ENCODE results near the gene SMIM13. TPM values are rescaled to one million over a fixed set of nuclear protein-coding genes. Genes with fewer than 3 reads are reported as not detected.

SMIM13 gene
- polyA plus RNA-seq, 2 donors = 2.1 to 2.9 TPM

DNA sequence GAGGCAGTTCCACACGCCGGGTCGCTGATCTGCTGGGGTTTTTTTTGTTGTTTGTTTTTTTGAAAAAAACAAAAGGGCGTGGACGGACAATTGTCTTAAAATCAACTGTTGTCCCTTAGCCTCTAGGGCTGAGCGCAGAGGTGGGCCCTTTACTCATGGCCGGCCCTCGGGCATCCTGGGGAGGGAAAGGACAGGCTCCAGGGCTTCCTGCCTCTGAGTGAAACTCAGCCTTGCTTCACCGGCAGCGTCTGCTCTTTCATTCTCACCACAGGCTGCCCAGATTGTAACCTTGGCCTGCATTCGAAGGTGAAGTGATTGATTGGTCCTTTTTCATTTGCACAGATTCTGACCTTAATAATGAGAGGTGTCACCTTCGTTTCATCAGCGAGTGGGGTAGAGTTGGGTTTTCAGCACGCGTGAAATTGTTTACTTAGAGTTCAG, 797 bp downstream of the SMIM13 start:
- Histone ChIP-seq H3K4me3 (ENCODE audit: low read depth in 1 of 2, low read length in 2 of 2) (peak overlapping the region; percentile 88 to 100), H3K4me1 (ENCODE audit: control insufficient read depth in 2 of 2, insufficient read depth in 2 of 2, low read length in 1 of 2) (no peaks in the 10 kb centered on the region), H3K36me3 (ENCODE audit: control insufficient read depth in 2 of 2, insufficient read depth in 2 of 2, low read length in 1 of 2) (no peaks in the 10 kb centered on the region), H3K27ac (ENCODE audit: low read depth in 2 of 2, low read length in 1 of 2) (peak overlapping the region; percentile 98 to 99), H3K9me3 (ENCODE audit: control insufficient read depth in 2 of 2, insufficient read depth in 1 of 2, low read depth in 1 of 2, low read length in 1 of 2) (no peaks in the 10 kb centered on the region), H3K27me3 (ENCODE audit: control insufficient read depth in 1 of 2, insufficient read depth in 2 of 2, low read length in 2 of 2) (no peaks in the 10 kb centered on the region)
- WGBS, 2 donors = 1% methylated on average over 15 of the region's 15 CpGs

DNA sequence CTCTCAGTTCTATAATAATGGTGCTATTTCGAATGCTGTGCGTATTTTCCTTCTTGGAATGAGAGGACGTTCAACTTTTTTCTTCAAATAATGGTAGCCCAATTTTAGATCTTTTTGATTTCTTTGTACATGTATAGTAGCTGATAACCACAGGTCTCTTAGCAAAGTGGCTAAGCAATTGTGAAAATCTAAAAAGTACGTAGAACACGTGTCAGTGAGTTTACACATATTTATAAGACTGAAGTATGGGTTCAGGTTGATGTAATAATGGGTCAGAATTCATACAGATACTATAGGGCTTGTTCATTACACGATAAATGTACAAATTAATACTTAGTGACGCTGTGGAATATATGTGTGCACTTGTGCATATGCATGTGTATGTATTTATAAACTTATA, 1.3 kb downstream of the SMIM13 start:
- WGBS, 2 donors = 33 to 38% methylated on average over 7 of the region's 7 CpGs
- Histone ChIP-seq H3K36me3 (ENCODE audit: control insufficient read depth in 2 of 2, insufficient read depth in 2 of 2, low read length in 1 of 2) (no peaks in the 10 kb centered on the region), H3K27me3 (ENCODE audit: control insufficient read depth in 1 of 2, insufficient read depth in 2 of 2, low read length in 2 of 2) (no peaks in the 10 kb centered on the region), H3K9me3 (ENCODE audit: control insufficient read depth in 2 of 2, insufficient read depth in 1 of 2, low read depth in 1 of 2, low read length in 1 of 2) (no peaks in the 10 kb centered on the region), H3K4me1 (ENCODE audit: control insufficient read depth in 2 of 2, insufficient read depth in 2 of 2, low read length in 1 of 2) (no peaks in the 10 kb centered on the region), H3K27ac (ENCODE audit: low read depth in 2 of 2, low read length in 1 of 2) (peak overlapping the region in 1 of 2 donors; percentile 98), H3K4me3 (ENCODE audit: low read depth in 1 of 2, low read length in 2 of 2) (peak overlapping the region; percentile 88 to 100)

DNA sequence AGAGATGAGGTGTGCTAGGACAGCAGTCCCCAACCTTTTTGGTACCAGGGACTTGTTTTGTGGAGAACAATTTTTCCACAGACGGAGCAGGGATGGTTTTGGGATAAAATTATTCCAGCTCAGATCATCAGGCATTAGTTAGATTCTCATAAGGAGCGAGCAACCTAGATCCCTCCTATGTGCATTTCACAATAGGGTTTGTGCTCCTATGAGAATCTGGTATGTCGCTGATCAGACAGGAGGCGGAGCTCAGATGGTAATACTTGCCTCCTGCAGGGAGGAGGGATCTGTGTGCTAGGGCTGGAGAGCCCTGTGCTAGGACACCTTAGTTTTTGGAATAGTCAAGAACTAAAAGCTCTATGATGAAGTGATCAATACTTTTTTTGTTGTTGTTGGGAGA, 2.5 kb downstream of the SMIM13 start:
- peak overlapping the region in 1 of 2 donors; percentile 22 for H3K27ac ChIP-seq (ENCODE audit: low read depth in 2 of 2, low read length in 1 of 2)
- no peaks in the 10 kb centered on the region for H3K9me3 ChIP-seq (ENCODE audit: control insufficient read depth in 2 of 2, insufficient read depth in 1 of 2, low read depth in 1 of 2, low read length in 1 of 2)
- no peaks in the 10 kb centered on the region for H3K4me1 ChIP-seq (ENCODE audit: control insufficient read depth in 2 of 2, insufficient read depth in 2 of 2, low read length in 1 of 2)
- WGBS, 2 donors = 48% methylated on average over 4 of the region's 4 CpGs
- no peak overlapping the region for H3K4me3 ChIP-seq (ENCODE audit: low read depth in 1 of 2, low read length in 2 of 2)
- H3K36me3 ChIP-seq (ENCODE audit: control insufficient read depth in 2 of 2, insufficient read depth in 2 of 2, low read length in 1 of 2) = no peaks in the 10 kb centered on the region
- H3K27me3 ChIP-seq (ENCODE audit: control insufficient read depth in 1 of 2, insufficient read depth in 2 of 2, low read length in 2 of 2) = no peaks in the 10 kb centered on the region

DNA sequence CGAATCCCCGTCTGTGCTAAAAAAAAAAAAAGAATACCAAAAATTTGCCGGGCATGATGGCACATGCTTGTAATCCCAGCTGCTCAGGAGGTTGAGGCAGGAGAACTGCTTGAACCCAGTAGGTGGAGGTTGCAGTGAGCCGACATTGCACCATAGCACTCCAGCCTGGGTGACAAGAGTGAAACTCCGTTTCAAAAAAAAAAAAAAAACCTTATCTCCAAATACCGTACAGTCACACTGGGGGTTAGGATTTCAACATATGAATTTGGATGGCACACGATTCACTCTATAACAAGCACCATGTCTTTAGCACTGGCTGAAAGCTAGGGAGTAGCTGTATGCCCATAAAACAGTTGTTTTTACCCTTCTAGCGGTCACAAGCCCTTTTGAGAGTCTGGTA, 3.8 kb downstream of the SMIM13 start:
- Histone ChIP-seq H3K27me3 (ENCODE audit: control insufficient read depth in 1 of 2, insufficient read depth in 2 of 2, low read length in 2 of 2) (no peaks in the 10 kb centered on the region), H3K9me3 (ENCODE audit: control insufficient read depth in 2 of 2, insufficient read depth in 1 of 2, low read depth in 1 of 2, low read length in 1 of 2) (no peaks in the 10 kb centered on the region), H3K36me3 (ENCODE audit: control insufficient read depth in 2 of 2, insufficient read depth in 2 of 2, low read length in 1 of 2) (no peaks in the 10 kb centered on the region), H3K4me3 (ENCODE audit: low read depth in 1 of 2, low read length in 2 of 2) (no peak overlapping the region), H3K4me1 (ENCODE audit: control insufficient read depth in 2 of 2, insufficient read depth in 2 of 2, low read length in 1 of 2) (no peaks in the 10 kb centered on the region), H3K27ac (ENCODE audit: low read depth in 2 of 2, low read length in 1 of 2) (no peak overlapping the region)
- 87 to 89% methylated on average over 8 of the region's 8 CpGs for WGBS, 2 donors

DNA sequence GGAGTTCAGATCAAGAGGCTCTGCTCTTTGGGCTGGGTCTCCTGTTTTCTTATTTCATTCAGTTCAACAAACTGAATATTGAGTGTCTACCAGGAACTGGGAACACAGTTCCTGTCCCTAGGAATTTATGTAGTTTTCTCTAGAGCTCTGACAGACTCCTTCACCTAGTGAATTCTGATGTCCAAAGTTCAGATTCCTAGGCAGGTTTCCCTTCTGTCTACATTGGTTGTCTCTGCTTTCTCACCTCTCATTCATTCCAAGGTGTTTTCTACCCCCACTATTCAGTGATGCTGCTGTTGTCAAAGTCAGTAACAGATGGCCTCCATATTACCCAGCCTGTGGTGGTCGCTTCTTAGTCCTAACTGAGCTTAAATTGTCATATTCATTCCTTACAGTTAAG, 4.4 kb downstream of the SMIM13 start:
- Histone ChIP-seq H3K36me3 (ENCODE audit: control insufficient read depth in 2 of 2, insufficient read depth in 2 of 2, low read length in 1 of 2) (no peaks in the 10 kb centered on the region), H3K9me3 (ENCODE audit: control insufficient read depth in 2 of 2, insufficient read depth in 1 of 2, low read depth in 1 of 2, low read length in 1 of 2) (no peaks in the 10 kb centered on the region), H3K4me1 (ENCODE audit: control insufficient read depth in 2 of 2, insufficient read depth in 2 of 2, low read length in 1 of 2) (no peaks in the 10 kb centered on the region), H3K27ac (ENCODE audit: low read depth in 2 of 2, low read length in 1 of 2) (no peak overlapping the region), H3K4me3 (ENCODE audit: low read depth in 1 of 2, low read length in 2 of 2) (no peak overlapping the region), H3K27me3 (ENCODE audit: control insufficient read depth in 1 of 2, insufficient read depth in 2 of 2, low read length in 2 of 2) (no peaks in the 10 kb centered on the region)
- WGBS, 2 donors = 92 to 98% methylated on average over 1 of the region's 1 CpG

DNA sequence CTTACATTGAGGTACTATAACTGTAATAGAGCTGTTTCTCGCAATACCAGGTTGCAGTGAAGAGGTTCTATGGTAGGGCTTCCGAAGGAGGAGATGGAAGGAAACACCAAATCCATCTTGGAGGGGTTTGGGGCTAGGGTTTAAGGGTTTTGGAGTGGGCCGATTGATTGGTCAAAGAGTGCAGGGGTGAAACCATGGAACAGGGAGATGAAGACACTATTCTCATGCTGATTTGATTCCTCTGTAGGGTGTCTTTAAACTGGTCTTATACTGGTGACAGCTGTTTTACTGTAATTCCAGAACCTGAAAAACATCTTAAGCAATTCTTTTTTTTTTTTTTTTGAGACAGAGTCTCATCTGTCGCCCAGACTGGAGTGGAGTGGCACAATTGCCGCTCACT, 7.8 kb downstream of the SMIM13 start:
- H3K36me3 ChIP-seq (ENCODE audit: control insufficient read depth in 2 of 2, insufficient read depth in 2 of 2, low read length in 1 of 2) = no peaks in the 10 kb centered on the region
- 97 to 98% methylated on average over 5 of the region's 5 CpGs for WGBS, 2 donors
- no peaks in the 10 kb centered on the region for H3K9me3 ChIP-seq (ENCODE audit: control insufficient read depth in 2 of 2, insufficient read depth in 1 of 2, low read depth in 1 of 2, low read length in 1 of 2)
- no peaks in the 10 kb centered on the region for H3K4me1 ChIP-seq (ENCODE audit: control insufficient read depth in 2 of 2, insufficient read depth in 2 of 2, low read length in 1 of 2)
- H3K27me3 ChIP-seq (ENCODE audit: control insufficient read depth in 1 of 2, insufficient read depth in 2 of 2, low read length in 2 of 2) = no peaks in the 10 kb centered on the region
- H3K27ac ChIP-seq (ENCODE audit: low read depth in 2 of 2, low read length in 1 of 2) = no peak overlapping the region
- H3K4me3 ChIP-seq (ENCODE audit: low read depth in 1 of 2, low read length in 2 of 2) = no peak overlapping the region

DNA sequence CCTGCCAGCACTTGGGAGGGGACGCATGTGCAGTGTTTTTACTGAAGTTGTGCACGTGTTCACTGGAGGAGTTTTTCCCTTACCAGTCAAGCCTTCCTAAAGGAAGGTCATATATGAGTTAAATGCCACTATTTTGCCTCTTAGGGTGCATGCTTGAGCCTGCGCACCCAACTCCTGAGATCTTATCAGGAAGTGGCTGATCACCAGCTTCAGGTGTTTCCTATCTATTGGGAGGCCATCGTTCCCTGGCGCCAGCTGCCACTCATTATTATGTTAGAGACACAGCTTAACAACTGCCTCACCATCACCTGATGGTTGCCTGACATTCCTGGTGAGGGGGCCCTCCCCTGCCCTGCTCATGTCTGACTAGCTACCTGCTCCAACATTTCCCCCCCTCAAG, 9.4 kb downstream of the SMIM13 start:
- no peaks in the 10 kb centered on the region for H3K4me1 ChIP-seq (ENCODE audit: control insufficient read depth in 2 of 2, insufficient read depth in 2 of 2, low read length in 1 of 2)
- no peak overlapping the region for H3K4me3 ChIP-seq (ENCODE audit: low read depth in 1 of 2, low read length in 2 of 2)
- H3K9me3 ChIP-seq (ENCODE audit: control insufficient read depth in 2 of 2, insufficient read depth in 1 of 2, low read depth in 1 of 2, low read length in 1 of 2) = no peaks in the 10 kb centered on the region
- H3K36me3 ChIP-seq (ENCODE audit: control insufficient read depth in 2 of 2, insufficient read depth in 2 of 2, low read length in 1 of 2) = no peaks in the 10 kb centered on the region
- no peak overlapping the region for H3K27ac ChIP-seq (ENCODE audit: low read depth in 2 of 2, low read length in 1 of 2)
- WGBS, 2 donors = 85 to 86% methylated on average over 5 of the region's 5 CpGs
- no peaks in the 10 kb centered on the region for H3K27me3 ChIP-seq (ENCODE audit: control insufficient read depth in 1 of 2, insufficient read depth in 2 of 2, low read length in 2 of 2)

DNA sequence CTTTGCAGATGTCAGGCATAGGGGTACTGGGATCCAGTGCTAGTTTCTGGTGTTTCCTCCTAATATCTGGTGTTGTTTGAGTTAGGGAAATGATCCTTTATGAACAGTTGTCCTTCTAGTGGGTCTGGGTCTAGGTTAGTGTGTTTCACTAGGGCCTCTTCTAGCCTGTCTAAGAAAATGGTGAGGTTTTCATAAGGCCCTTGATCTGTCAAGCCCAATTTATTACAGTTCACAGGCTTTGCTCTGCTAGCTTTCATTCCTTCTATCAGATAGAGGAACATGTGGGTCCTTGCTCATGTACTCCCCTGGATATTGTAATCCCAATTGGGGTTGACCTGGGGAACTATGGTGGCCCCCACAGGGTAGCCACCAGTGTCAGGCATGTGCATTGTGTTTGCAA, 15.1 kb downstream of the SMIM13 start:
- no peaks in the 10 kb centered on the region for H3K9me3 ChIP-seq (ENCODE audit: control insufficient read depth in 2 of 2, insufficient read depth in 1 of 2, low read depth in 1 of 2, low read length in 1 of 2)
- H3K4me1 ChIP-seq (ENCODE audit: control insufficient read depth in 2 of 2, insufficient read depth in 2 of 2, low read length in 1 of 2) = no peaks in the 10 kb centered on the region
- no peaks in the 10 kb centered on the region for H3K27me3 ChIP-seq (ENCODE audit: control insufficient read depth in 1 of 2, insufficient read depth in 2 of 2, low read length in 2 of 2)
- no peak overlapping the region for H3K4me3 ChIP-seq (ENCODE audit: low read depth in 1 of 2, low read length in 2 of 2)
- no peaks in the 10 kb centered on the region for H3K36me3 ChIP-seq (ENCODE audit: control insufficient read depth in 2 of 2, insufficient read depth in 2 of 2, low read length in 1 of 2)
- no peak overlapping the region for H3K27ac ChIP-seq (ENCODE audit: low read depth in 2 of 2, low read length in 1 of 2)

DNA sequence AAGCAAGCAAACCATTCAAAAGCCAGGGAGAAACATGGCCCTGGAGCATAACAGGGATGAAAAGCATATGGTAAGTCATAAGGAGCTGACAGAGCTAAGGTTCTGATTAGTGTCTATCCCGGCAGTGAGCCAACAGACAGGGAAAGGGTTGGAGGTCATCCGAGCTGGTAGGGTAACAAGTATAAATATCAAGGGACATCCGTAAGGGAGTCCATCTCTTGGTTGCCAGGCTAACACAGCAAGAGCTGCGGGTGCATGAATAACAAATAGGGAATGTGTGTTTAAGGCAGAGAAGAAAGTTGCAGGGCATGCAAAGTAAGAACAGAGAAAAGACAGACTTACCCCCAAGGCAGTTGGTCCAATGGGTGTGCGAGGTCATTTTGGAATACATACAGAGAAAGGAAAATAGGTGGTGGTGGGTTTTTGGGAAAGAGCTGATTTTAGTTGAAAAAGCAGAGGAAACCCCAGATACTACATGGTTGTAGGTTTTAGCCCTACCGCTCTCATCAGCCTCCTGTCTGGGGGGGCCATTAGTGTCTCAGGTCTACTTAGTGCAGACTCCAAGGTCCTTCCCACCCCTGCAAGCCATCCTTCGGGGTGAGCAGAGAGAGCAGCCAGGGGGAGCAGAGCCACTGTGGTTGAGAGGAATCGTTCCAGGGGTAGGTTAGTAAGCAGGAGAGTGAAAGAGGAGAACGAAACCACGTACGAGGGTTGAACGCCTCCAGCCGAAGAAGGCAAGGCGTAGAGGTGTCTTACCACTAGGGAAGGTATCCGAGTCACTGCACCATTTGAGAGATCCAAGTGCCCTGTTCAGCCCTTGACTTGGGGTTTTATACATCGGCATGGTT, 17.5 kb downstream of the SMIM13 start, which contains the start of gene ERVFRD-1:
Gene ERVFRD-1 (minus strand): TSS at position 805 of the 848 bp plus-strand sequence. CDS start 6,415 bp downstream, outside the sequence.
- Histone ChIP-seq H3K4me3 (ENCODE audit: low read depth in 1 of 2, low read length in 2 of 2) (no peak within 1 kb of the TSS), H3K4me1 (ENCODE audit: control insufficient read depth in 2 of 2, insufficient read depth in 2 of 2, low read length in 1 of 2) (no peaks in the 10 kb centered on the region), H3K36me3 (ENCODE audit: control insufficient read depth in 2 of 2, insufficient read depth in 2 of 2, low read length in 1 of 2) (no peaks in the 10 kb centered on the region), H3K27me3 (ENCODE audit: control insufficient read depth in 1 of 2, insufficient read depth in 2 of 2, low read length in 2 of 2) (no peaks in the 10 kb centered on the region), H3K9me3 (ENCODE audit: control insufficient read depth in 2 of 2, insufficient read depth in 1 of 2, low read depth in 1 of 2, low read length in 1 of 2) (no peaks in the 10 kb centered on the region), H3K27ac (ENCODE audit: low read depth in 2 of 2, low read length in 1 of 2) (no peak within 1 kb of the TSS)
- 86% methylated on average over 16 of the region's 16 CpGs for WGBS, 2 donors

Data from esophagus (tissue), 2 donors.